Measurements from ENCODE around the gene GCH1.

The GCH1 gene

GRCh38 chr14:54815016-54815415 lies 87.6 kb downstream of the GCH1 start:
- no peak overlapping the region for H3K4me3 ChIP-seq (ENCODE audit: low read length)
- no peak for TF ChIP-seq CTCF (conservative IDR thresholded peaks at IDR 0.05; ENCODE audit: low read depth, low read length)
- no peak for DNase-seq (ENCODE audit: low read depth)

- no peak overlapping the region for H3K4me3 ChIP-seq (ENCODE audit: low read length)
- DNase-seq (ENCODE audit: low read depth): no peak
- TF ChIP-seq CTCF (conservative IDR thresholded peaks at IDR 0.05; ENCODE audit: low read depth, low read length): peak; percentile 19
These were observed 88.5 kb downstream of the GCH1 start for GRCh38 chr14:54814076-54814475.

GRCh38 chr14:54813081-54813480 lies 89.5 kb downstream of the GCH1 start:
- no peak for DNase-seq (ENCODE audit: low read depth)
- no peak for TF ChIP-seq CTCF (conservative IDR thresholded peaks at IDR 0.05; ENCODE audit: low read depth, low read length)
- H3K4me3 ChIP-seq (ENCODE audit: low read length): no peak overlapping the region

- H3K4me3 ChIP-seq (ENCODE audit: low read length): no peak overlapping the region
- no peak for DNase-seq (ENCODE audit: low read depth)
- TF ChIP-seq CTCF (conservative IDR thresholded peaks at IDR 0.05; ENCODE audit: low read depth, low read length): no peak
These were observed 90.0 kb downstream of the GCH1 start for GRCh38 chr14:54812617-54813016.

GRCh38 chr14:54809767-54810166 lies 92.9 kb downstream of the GCH1 start:
- no peak overlapping the region for H3K4me3 ChIP-seq (ENCODE audit: low read length)
- no peak for DNase-seq (ENCODE audit: low read depth)
- no peak for TF ChIP-seq CTCF (conservative IDR thresholded peaks at IDR 0.05; ENCODE audit: low read depth, low read length)

GRCh38 chr14:54808326-54809161 lies 94.1 kb downstream of the GCH1 start:
- no peak for DNase-seq (ENCODE audit: low read depth)
- TF ChIP-seq CTCF (conservative IDR thresholded peaks at IDR 0.05; ENCODE audit: low read depth, low read length): no peak
- no peak overlapping the region for H3K4me3 ChIP-seq (ENCODE audit: low read length)

- H3K4me3 ChIP-seq (ENCODE audit: low read length): no peak overlapping the region
- no peak for DNase-seq (ENCODE audit: low read depth)
- TF ChIP-seq CTCF (conservative IDR thresholded peaks at IDR 0.05; ENCODE audit: low read depth, low read length): no peak
These were observed 94.7 kb downstream of the GCH1 start for GRCh38 chr14:54807881-54808280.
